Endodermal cell (in vitro differentiated cells): ENCODE data around the gene OBSL1. TPM values are rescaled to one million over a fixed set of nuclear protein-coding genes. Genes with fewer than 3 reads are reported as not detected.

Experiments
- DNase-seq: peaks from one replicate; pipeline ENCODE4 v3.0.0-alpha.2; 2017
- H3K27ac ChIP-seq: 2 replicates; pipeline ENCODE4 v1.5.1; 2013; ENCODE audit warnings: mild to moderate bottlenecking, low read depth, low read length, moderate library complexity
- H3K27me3 ChIP-seq: 2 replicates; pipeline ENCODE4 v1.6.1; 2013; ENCODE audit warnings: mild to moderate bottlenecking, low read length, moderate library complexity; ENCODE audit not compliant: insufficient read depth, control insufficient read depth, poor library complexity, severe bottlenecking
- H3K36me3 ChIP-seq: 2 replicates; pipeline ENCODE4 v1.7.0; 2013; ENCODE audit warnings: mild to moderate bottlenecking, low read length, moderate library complexity; ENCODE audit not compliant: control insufficient read depth, insufficient read depth
- H3K4me1 ChIP-seq: one replicate; pipeline ENCODE4 v1.7.0; 2013; ENCODE audit warnings: low read length; ENCODE audit not compliant: control insufficient read depth, insufficient read depth
- H3K4me3 ChIP-seq: 2 replicates; pipeline ENCODE4 v1.5.1; 2013; ENCODE audit warnings: mild to moderate bottlenecking, low read length, moderate library complexity
- H3K9ac ChIP-seq: 2 replicates; pipeline ENCODE4 v1.6.1; 2013; ENCODE audit warnings: mild to moderate bottlenecking, low read length, moderate library complexity; ENCODE audit not compliant: poor library complexity, severe bottlenecking; ENCODE audit errors: extremely low read depth
- H3K9me3 ChIP-seq: 2 replicates; pipeline ENCODE4 v1.6.1; 2013; ENCODE audit warnings: mild to moderate bottlenecking, low read length, moderate library complexity; ENCODE audit not compliant: control insufficient read depth
- H3K27ac Mint-ChIP-seq: 2 replicates; pipeline ENCODE4 v1.8.0; 2020; ENCODE audit warnings: mixed read lengths
- H3K27me3 Mint-ChIP-seq: 2 replicates; pipeline ENCODE4 v1.8.0; 2021; ENCODE audit warnings: mild to moderate bottlenecking, mixed read lengths; ENCODE audit not compliant: insufficient read depth
- H3K36me3 Mint-ChIP-seq: 2 replicates; pipeline ENCODE4 v1.8.0; 2020; ENCODE audit warnings: low read depth, mixed read lengths
- H3K4me1 Mint-ChIP-seq: 2 replicates; pipeline ENCODE4 v1.8.0; 2020; ENCODE audit warnings: mixed read lengths
- H3K4me3 Mint-ChIP-seq: 2 replicates; pipeline ENCODE4 v1.8.0; 2020; ENCODE audit warnings: mild to moderate bottlenecking, moderate library complexity, mixed read lengths
- H3K9me3 Mint-ChIP-seq: 2 replicates; pipeline ENCODE4 v1.8.0; 2020; ENCODE audit warnings: mild to moderate bottlenecking, mixed read lengths
- WGBS, 2 experiments: methylation state at CpG; one replicate each; pipeline versions ENCODE4 v1.1.5 to v1.1.7; 2013; ENCODE audit warnings: missing lambda C conversion rate in 2 of 2, mixed read lengths in 1 of 2; ENCODE audit not compliant: insufficient coverage in 1 of 2, insufficient read length in 1 of 2; 5-methylcytosine and 5-hydroxymethylcytosine counted together
- total RNA-seq, 2 donors: library from RNA; stranded (reverse); fragmentation: NEBNext Ultra II Directional in 1 of 2; extraction: Animal tissue kit (Norgen Biotek cat#: 25700) in 1 of 2; gene quantifications; 2 replicates in 1 of 2; 3 replicates in 1 of 2; pipeline ENCODE4 v1.2.1, GENCODE V29; 2021
- TF ChIP-seq, protein P1 (sequence below): fragments of 200-600 bp; sonication (generic); conservative IDR thresholded peaks from 2 replicates; pipeline ENCODE4 v1.5.0; 2021; ENCODE audit warnings: antibody characterized with exemption, mild to moderate bottlenecking

The OBSL1 gene
- total RNA-seq, 2 donors from 2014 or later = 156 to 162 TPM

DNA sequence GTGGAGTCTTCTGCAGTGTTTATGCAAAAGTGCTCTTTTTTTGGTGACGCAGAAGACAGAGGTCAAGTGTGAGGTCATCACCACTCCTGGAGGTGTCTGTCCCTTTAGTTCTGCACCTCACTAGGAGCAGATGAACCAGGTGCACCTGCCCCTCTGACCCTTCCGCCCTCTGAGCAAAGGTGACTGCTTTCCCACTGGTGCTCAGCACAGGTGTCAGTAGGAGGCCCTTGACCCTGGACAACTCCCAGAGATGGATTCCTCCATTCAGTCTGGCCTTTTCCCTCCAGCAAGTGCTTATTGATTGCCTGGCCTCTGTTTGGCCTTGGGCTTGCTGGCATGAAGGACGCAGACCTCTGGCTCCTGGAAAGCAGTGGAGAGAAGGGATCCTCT is 47.4 kb upstream of the OBSL1 start:
- Mint-ChIP-seq H3K4me1 (no peaks in the 10 kb centered on the region), H3K27me3 (peaks cover 13% of the 10 kb centered on the region), H3K36me3 (peaks cover 12% of the 10 kb centered on the region), H3K4me3 (no peak overlapping the region), H3K27ac (no peak overlapping the region), H3K9me3 (no peaks in the 10 kb centered on the region)
- H3K27ac ChIP-seq = no peak overlapping the region
- H3K9ac ChIP-seq = no peak overlapping the region
- DNase-seq = no peak
- H3K4me1 ChIP-seq = no peaks in the 10 kb centered on the region
- H3K27me3 ChIP-seq = no peaks in the 10 kb centered on the region
- WGBS, 2 experiments = 84 to 86% methylated on average over 2 to 3 of the region's 3 CpGs
- TF ChIP-seq, protein P1, sequence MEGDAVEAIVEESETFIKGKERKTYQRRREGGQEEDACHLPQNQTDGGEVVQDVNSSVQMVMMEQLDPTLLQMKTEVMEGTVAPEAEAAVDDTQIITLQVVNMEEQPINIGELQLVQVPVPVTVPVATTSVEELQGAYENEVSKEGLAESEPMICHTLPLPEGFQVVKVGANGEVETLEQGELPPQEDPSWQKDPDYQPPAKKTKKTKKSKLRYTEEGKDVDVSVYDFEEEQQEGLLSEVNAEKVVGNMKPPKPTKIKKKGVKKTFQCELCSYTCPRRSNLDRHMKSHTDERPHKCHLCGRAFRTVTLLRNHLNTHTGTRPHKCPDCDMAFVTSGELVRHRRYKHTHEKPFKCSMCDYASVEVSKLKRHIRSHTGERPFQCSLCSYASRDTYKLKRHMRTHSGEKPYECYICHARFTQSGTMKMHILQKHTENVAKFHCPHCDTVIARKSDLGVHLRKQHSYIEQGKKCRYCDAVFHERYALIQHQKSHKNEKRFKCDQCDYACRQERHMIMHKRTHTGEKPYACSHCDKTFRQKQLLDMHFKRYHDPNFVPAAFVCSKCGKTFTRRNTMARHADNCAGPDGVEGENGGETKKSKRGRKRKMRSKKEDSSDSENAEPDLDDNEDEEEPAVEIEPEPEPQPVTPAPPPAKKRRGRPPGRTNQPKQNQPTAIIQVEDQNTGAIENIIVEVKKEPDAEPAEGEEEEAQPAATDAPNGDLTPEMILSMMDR = no peak
- no peaks in the 10 kb centered on the region for H3K9me3 ChIP-seq
- no peaks in the 10 kb centered on the region for H3K36me3 ChIP-seq
- H3K4me3 ChIP-seq = no peak overlapping the region

DNA sequence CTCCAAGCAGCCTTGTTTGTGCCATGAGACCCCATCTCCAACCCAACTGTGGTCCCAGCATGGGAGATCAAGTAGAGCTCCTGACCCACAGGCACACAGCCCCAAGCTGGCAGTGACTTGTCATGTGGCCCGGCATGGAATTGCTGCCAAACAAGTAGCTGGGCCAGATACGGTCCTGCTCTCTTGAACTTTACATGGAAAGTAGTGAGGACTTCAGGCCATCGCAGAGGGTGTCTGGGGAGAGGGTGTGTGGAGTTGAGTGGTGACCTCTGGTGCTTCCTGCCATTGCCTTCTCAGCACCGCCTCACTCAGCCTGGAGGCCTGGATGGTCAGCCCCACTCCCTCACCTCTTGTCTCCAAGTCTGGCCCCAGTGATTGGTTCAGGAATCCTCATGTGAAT is 45.2 kb upstream of the OBSL1 start:
- WGBS, 2 experiments = 97% methylated on average over 4 of the region's 4 CpGs; no CpG with 5 or more reads in 1 of the 2 experiments
- no peak overlapping the region for H3K27ac ChIP-seq
- H3K4me1 ChIP-seq = no peaks in the 10 kb centered on the region
- H3K9ac ChIP-seq = no peak overlapping the region
- no peak for DNase-seq
- Mint-ChIP-seq H3K36me3 (peaks cover 17% of the 10 kb centered on the region), H3K4me3 (no peak overlapping the region), H3K4me1 (peaks cover 5% of the 10 kb centered on the region), H3K27me3 (peaks cover 5% of the 10 kb centered on the region), H3K9me3 (no peaks in the 10 kb centered on the region), H3K27ac (no peak overlapping the region)
- H3K36me3 ChIP-seq = no peaks in the 10 kb centered on the region
- TF ChIP-seq, protein P1 = no peak
- no peak overlapping the region for H3K4me3 ChIP-seq
- no peaks in the 10 kb centered on the region for H3K27me3 ChIP-seq
- no peaks in the 10 kb centered on the region for H3K9me3 ChIP-seq

DNA sequence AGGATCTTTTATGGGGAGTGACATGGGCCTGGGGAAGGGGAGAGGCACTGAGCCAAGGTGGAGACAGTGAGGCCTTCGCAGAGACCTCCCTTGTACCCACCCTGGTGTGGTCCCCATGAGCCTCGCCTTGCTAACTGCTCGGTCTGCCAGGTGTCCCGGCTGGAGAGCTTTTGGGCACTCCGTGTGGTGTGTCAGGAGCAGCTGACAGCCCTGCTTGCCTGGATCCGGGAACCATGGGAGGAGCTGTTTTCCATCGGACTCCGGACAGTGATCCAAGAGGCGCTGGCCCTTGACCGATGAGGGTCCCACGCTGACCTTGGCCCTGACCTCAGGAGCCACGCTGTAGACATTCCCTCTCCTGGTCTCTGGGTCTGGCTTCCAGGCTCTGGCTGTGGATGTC is 44.6 kb upstream of the OBSL1 start:
- no peaks in the 10 kb centered on the region for H3K9me3 Mint-ChIP-seq
- H3K27ac Mint-ChIP-seq = no peak overlapping the region
- TF ChIP-seq, protein P1 = no peak
- H3K4me3 Mint-ChIP-seq = no peak overlapping the region
- no peak overlapping the region for H3K27ac ChIP-seq
- H3K27me3 ChIP-seq = no peaks in the 10 kb centered on the region
- H3K9me3 ChIP-seq = no peaks in the 10 kb centered on the region
- H3K9ac ChIP-seq = no peak overlapping the region
- H3K36me3 ChIP-seq = no peaks in the 10 kb centered on the region
- H3K36me3 Mint-ChIP-seq = peaks cover 22% of the 10 kb centered on the region
- 86 to 95% methylated on average over 10 to 12 of the region's 12 CpGs for WGBS, 2 experiments
- H3K27me3 Mint-ChIP-seq = peaks cover 5% of the 10 kb centered on the region
- H3K4me1 ChIP-seq = no peaks in the 10 kb centered on the region
- peaks cover 5% of the 10 kb centered on the region for H3K4me1 Mint-ChIP-seq
- H3K4me3 ChIP-seq = no peak overlapping the region
- DNase-seq = no peak
